GM12801 (cell line): Measurements from ENCODE around the gene ABHD12.

Experiments
- CTCF ChIP-seq: IDR thresholded peaks from one replicate; pipeline ENCODE4 v1.5.1; 2011; ENCODE audit warnings: control low read depth; ENCODE audit not compliant: insufficient read length; ENCODE audit errors: extremely low read depth

The ABHD12 gene

DNA sequence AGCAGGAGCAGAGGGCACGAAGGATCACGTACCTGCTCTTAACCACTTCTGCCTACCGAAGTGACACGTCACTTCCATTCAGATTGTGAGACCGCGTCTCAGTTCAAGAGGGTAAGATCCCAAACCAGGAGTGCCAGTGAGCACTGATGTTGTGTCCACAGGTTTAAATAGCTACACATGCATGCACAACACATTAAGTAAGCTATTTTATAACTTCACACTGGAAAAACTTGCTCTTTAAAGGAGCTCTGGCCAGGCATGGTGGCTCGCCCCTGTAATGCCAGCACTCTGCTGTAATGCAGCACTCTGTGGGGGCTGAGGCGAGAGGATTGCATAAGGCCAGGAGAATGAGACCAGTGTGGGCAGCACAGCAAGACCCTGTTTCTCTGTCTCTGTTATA lies 21.1 kb downstream of the ABHD12 start:
- no peak for TF ChIP-seq CTCF

DNA sequence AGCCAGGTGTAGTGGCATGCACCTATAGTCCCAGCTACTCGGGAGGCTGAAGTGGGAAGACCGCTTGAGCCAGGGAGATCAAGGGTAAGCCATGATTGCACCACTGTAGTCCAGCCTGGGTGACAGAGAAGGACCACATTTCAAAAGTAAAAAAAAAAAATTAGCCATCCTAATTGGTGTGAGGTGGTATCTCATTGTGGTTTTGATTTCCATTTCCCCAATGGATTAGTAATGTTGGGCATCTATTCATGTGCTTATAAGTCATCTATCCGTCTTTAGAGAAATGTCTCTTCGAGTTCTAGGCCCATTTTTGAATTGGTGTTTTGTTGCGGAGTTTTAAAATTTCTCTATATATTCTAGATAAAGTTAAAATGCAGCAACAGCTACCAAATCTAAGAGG lies 21.7 kb downstream of the ABHD12 start:
- TF ChIP-seq CTCF = no peak

- no peak for TF ChIP-seq CTCF
Measured at GRCh38 chr20:25368526-25368925, 22.1 kb downstream of the ABHD12 start.

DNA sequence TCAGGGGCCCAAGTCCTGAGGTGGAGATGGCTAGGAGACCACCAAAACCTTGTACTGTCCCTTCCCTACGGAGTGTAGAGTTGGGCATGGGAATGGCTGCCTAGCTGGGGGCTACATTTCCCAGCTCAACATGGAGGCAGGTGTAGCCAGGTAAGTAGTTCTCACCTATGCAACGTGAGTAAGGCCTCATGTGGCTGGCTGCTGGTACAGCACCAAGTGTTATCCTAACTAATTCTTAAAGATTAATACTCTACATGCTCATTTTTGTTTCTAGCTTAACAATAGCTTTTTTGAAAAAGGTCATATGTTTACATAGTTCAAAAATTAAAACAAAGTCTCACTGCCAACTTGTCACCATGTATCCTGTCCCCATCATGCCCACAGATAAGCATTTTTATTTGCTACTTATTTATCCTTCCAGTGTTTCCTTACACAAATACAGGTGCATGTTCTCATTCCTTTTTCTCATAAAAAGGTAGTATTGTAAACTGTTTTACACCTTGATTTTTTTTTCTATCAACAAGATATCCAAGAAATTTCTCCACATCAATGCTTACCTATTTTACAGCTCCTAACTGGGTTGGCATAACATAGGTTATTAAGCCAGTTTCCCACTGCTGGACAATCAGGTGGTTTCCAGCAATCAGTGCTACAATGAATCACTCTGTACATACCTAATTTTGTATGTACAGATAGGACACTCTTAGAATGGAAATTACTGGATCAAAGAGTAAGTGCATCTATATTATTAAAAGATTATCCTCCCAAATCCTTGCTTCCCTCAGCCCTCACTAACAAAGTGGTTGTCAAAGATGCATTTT lies 25.5 kb downstream of the ABHD12 start:
- no peak for TF ChIP-seq CTCF

DNA sequence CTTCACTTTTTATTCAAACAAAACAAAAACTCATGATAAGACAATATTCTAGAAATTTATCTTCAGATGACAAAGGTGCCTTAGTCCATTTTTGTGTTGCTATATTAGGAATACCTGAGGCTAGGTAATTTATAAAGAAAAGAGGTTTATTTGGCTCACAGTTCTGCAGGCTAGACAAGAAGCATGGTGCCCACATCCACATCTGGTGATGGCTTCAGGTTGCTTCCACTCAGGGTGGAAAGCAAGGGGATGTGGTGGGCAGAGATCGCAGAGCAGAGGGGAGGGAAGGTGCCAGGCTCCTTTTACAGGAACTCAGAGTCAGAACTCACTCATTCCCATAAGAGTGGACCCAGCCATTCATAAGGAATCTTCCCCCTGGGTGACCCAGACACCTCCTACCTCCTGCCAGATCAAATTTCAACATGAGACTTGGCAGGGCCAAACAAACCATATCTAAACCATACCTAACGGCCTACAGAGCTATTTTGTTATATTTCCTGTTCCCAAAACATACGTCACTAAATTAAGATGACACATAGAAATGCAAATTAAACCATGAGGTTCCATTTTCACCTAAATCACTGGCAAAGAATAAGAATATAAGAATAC lies 26.4 kb downstream of the ABHD12 start:
- no peak for TF ChIP-seq CTCF

DNA sequence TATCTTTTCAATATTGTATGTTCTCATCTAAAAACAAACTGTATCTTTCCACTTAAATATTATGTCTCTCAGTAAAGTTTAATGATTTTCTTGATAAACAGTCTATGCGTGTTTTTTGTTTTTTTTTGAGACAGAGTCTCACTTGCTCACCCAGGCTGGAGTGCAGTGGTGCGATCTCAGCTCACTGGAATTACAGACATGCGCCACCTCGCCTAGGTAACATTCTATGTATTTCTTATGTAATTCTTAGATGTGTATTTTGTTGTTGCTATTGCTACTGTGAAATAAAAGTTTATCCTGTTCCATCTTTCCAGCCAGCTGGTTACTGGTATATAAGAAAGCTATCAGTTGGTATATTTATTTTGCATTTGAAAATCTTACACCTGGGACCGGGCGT lies 29.4 kb downstream of the ABHD12 start:
- TF ChIP-seq CTCF = no peak

DNA sequence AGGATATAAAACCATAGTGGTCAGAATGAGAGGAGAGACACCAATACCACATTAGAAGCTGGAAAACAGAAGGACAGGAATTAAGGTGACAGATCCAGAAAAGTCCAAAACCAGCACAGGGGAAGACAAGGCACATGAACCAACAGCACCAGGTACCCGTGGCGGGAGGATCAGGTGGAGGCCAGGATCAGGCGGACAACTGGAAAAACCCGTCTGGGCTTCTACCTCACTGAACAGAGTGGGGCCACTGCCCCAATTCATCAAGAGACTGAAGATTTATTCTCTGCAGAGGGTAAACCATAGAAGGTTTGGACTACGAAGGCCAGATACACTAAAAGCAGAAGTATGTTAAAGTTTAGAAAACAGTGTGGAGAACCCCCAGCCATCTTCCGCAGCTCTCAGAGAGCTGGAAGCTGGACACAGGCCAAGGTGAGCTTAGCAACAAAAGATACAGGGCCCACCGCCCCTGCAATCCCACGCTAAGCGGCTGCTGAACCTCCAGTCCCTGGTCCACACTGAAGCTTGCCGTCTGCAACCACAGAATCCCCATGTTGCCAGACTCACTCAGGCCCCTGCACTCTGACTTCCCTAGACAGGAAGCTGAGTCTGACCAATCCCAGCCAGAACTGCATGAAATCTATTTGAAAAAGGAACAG lies 29.9 kb downstream of the ABHD12 start:
- TF ChIP-seq CTCF = no peak
